ENCODE results near the gene AKT1.
"Not testable (repeated sequence)": the region's sequence is repeated elsewhere in the genome, so short reads cannot be mapped to it uniquely, and the experiment has no call there.

The AKT1 gene

DNA sequence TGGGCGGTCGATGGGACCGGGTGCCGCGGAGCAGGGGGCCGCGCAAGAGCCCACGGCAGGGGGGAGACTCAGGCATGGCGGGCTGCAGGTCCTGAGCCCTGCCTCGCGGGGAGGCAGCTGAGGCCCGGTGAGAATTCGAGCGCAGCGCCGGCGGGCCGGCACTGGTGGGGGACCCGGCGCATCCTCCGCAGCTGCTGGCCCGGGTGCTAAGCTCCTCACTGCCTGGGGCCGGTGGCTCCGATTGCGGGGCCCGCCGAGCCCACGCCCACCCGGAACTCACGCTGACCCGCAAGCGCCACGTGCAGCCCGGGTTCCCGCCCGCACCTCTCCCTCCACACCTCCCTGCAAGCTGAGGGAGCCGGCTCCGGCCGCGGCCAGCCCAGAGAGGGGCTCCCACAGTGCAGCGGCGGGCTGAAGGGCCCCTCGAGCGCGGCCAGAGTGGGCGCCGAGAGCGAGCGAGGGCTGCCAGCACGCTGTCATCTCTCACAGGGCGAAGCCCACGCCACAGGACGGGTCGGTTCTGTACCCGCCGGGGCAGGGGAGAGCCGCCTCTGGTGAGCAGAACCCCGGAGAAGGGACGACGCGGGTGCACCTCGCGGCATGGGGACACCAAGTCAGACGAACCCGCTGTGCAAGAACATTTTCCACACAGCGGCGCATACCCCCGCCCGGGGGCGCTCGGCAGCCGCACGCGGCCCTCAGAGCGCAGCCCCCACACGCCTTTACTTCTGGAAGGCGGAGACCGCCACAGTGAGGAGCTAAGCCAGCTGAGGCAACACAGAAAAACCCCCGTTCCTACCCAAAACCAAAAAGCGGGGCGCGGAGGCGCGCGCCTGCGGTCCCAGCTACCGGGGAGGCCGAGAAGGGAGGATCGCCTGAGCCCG is 43.8 kb downstream of the AKT1 start:
- no peak for DNase-seq

DNA sequence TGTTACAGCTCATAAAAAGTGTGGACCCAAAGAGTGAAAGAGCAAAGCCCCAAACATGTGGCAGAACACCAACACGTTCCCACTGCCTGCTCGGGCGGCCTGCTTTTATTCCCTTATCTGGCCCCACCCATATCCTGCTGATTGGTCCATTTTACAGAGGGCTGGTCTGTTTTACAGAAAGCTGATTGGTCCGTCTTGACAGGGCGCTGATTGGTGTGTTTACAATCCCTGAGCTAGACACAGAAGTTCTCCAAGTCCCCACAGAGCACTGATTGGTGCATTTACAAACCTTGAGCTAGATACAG is 44.8 kb downstream of the AKT1 start:
- not testable (repeated sequence) for DNase-seq

GRCh38 chr14:104750056-104750752 is 45.3 kb downstream of the AKT1 start:
- DNase-seq: no peak

DNA sequence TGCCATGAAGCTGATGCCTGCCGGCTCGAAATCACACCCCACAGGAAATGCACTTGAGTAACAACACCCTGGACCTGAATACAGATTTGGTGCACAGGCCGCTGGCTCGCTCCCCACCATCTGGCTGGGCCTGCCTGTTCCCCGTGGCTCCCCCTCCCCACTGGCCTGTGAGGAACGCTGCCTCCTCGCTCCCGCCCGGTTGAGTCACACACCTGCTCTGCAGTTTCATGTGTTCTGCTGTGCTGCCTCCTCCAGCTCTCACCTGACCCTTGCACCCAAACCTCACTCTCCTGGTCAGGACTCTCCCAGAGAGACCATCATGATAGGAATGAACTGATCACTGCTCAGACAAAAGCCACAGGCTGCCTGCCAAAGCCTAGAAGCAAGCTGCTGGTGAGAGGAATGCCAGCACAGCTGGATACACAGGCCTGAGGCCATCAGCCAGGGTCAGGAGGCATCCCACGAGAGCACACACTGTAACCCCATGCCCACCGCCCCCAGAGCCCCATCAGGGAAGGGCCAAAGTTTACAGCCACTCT is 46.4 kb downstream of the AKT1 start:
- no peak for DNase-seq

- DNase-seq: no peak
These were observed 47.7 kb downstream of the AKT1 start for GRCh38 chr14:104747876-104748275.

DNA sequence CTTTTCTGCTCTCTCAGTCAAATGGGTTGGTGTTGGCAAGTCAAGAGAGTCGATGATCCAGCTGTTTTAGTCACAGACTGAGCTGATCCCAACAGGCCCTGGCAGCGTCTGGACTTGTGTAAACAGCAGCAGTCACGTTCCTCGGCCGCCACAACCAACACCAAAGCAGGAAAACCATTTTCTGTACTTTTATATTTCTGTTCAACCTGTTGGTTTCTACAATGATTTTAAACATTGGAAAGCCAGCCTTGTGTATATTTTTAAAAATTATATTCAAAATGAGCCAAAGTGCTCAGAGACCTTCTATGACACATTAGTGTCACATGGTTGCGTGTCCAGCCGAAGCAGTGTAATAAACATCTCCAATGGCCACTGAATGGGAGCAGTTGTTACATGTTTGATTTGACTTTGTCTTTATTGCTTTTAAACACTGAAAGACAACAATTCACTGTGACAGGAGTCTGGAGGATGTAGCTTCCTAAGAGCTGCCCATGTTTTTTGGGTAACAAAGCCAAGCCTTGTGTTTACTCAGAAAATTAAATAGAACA is 48.5 kb downstream of the AKT1 start:
- DNase-seq: no peak

GRCh38 chr14:104746071-104746545 is 49.4 kb downstream of the AKT1 start:
- DNase-seq: no peak

DNA sequence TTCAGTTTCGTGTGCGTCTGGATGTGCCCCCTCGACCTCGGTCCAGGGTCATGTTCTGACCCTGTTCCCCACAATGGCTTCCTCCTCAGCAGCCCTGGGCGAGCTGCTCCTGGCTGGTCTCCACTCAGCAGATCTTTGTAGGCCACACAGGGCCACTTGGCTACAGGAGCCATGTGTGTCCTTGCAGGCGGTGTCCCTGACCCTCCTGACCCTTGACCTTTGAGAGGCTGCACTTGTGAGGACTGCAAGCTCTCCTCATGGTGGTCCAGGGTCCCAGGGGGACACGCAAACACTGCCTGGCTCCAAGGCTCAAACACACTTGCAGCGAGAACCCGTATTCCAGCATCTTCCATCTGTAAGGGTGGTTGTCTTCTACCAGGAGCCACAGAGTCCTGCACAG is 50.1 kb downstream of the AKT1 start:
- no peak for DNase-seq

- DNase-seq: no peak
These were observed 51.1 kb downstream of the AKT1 start for GRCh38 chr14:104744484-104744883.

DNA sequence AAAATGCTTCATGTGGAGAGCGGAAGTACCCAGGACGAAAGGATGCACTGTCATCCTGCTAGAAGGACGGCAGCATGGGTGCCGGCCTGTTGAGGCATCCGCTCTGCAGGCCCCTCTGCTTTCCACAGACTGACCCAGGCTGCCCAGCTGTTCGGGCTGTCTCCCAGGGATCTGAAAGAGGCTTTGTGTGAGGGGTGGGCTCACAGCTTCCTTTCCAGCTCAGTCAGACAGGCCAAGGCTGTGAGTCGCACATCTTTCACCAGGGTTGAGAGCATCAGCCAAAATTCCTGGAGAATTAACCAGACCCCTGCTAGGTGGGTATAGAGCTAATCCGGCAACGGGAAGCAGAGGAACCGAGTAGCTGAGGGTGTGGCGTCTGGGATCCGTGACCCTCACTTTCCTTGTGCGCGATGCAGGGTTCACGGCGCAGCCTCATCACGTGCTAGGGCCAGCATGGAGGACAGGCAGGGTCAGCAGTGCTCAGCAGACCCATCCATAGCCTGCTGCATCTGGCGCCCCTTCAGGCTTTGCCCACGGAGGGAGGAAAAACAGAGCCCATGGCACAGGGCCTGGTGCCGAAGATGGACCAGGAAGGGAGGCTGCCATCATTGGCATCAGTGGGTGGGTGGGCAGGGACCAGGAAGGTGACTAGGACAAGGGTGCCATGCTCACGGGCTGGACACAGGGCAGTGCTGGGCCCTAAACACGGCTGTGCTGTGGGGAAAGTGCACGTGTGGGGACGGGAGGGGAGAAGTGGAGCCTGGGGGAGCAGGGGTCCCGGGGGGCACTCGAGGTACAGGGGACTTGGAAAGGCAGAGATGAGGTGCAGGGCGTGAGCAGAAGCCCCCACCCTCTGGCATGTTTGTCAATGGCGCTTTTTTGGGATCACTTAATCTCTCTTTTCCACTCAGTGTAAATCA is 51.8 kb downstream of the AKT1 start:
- no peak for DNase-seq

DNA sequence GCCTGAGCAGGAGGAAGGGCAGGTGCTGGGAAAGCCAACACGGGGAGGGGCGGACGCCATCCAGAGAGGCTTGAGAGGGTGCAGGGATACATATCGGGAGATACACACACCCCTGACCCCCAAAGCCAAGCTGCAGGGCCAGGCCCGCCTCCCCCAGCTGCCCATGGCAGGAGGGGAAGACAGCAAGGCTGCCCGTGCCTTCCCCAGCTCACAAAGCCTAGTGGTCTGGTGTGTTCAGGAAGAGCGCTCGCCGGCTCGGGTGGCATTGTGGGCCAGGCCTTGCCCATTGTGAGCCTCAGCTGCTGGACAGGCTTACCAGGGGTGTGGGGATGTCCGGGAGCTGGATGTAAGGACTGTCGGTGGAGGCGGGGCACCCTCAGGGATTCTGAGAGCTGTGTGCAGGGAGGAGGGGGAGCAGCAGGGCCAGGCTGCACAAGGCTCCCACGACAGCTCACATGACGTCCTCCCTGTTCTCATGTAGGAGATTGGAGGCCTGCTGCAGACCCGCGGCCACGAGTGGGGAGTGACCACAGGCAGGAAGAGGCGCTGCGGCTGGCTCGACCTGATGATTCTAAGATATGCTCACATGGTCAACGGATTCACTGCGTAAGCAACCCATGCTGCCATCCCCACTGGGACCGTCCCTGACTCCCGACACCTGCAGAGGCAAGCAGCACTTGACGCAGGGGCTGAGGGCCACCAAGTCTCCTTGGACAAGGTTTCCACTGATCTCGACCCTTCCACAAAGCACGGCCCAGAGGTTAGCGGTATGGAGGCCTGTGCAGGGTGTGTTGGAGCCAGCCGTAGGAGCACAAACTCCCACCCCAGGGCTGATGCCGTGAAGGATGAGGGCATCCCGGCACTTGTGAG is 52.7 kb downstream of the AKT1 start:
- DNase-seq: no peak

DNA sequence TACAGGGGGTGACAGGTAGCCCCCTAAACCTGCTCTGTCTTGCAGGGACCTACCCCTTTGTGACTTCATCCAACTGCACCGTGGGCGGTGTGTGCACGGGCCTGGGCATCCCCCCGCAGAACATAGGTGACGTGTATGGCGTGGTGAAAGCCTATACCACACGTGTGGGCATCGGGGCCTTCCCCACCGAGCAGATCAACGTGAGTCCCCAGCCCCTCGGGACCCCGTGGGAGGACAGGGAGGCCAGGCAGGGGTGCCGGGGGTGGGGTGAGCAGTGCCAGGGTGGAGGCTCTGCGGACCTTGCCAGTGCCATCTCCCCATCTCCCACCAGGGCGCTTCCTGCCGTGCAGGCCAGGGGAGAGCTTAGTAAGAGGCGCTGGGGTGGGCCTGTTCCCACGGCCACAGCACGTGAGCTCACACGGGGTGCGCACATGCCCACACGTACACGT is 53.7 kb downstream of the AKT1 start:
- no peak for DNase-seq

DNA sequence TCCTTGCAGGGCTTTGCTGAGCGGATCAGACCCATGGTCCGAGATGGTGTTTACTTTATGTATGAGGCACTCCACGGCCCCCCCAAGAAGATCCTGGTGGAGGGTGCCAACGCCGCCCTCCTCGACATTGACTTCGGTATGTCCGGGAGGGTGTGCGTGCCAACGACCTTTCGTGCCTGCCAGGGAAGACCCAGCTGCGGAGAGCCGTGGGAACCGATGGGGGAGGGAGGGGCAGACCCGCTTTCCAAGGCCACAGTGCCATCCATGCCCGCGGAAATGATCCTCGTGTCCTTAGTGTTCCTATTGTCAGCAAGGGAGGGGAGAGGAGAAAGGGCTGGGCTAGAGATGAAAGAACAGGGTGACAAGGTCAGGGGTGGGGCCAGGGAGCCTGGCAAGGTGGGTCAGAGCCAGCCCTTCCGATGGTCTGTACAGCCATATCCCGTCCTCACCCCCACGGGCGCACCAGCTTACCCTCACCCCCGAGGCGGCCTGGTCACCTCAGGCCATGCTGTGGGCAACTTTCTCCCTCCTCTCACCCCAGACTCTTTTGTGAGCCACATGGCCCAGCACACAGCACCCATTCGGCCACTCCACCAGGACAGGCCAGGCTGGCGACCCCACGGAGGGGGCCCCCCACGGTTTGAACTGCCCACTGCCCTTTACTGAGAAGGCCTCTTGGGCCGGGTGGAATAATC is 54.3 kb downstream of the AKT1 start:
- no peak for DNase-seq

DNA sequence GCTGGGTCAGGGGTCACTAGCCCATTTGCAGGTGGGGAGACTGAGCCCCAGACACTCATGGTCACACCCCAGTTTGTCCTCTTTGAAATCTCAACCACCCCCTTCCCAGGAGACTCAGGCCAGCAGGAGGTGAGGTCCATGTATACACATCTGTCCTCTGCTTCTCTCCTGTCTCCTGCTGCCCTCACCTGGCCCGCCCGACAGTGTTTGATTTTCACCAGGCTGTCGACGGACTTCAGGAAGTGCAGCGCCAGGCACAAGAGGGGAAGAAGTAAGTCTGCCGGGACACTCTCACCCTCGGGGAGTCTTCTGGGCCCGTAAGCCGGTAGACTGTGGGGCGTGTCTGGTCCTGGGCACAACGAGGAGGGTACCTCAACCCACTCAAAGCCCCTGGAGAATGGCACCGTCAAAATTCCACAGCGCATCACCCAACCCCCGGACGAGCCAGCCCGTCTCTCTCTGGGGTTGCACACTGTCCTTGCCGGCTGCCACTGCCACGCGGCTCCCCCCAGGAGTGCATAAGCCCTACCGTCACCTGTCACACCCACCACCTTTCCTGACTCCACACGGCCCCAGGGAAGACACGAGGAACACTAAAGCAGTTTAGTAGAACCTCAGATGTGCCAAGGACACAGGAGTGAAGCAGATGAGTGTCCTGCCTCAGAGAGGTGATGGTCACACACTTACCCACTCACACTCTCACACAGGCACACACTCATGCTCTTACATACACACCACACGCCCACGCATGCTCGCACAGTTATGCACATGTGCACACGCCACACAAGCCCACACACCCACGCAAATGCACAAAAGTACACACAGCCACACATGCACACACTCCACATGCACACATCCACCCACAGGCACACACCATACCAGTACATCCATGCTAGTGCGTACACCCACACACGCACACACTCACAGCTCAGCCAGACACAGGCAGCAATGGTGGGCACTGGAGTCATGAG is 55.7 kb downstream of the AKT1 start:
- DNase-seq: no peak

DNA sequence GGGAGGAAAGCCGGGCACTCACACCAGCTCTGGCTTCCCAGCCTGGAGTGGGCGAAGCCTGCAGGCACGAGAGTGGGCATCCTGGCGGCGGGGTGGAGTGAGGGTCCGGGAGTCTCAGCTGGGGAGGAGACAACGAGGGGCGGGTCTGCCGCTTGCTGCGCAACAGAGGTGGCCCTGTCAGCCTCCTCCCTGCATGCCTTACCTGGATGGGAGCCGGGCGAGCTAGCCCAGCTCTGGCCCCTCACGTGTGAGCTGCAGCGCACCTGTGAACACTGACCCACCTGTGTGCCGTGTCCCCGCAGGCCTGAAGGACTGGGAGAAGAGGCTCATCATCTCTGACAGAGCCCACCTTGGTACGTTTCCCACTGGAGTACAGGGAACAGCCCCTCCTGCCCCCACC is 56.5 kb downstream of the AKT1 start:
- DNase-seq: no peak

- DNase-seq: no peak
These were observed 57.1 kb downstream of the AKT1 start for GRCh38 chr14:104738375-104739019.

GRCh38 chr14:104735830-104736642 is 59.5 kb downstream of the AKT1 start:
- no peak for DNase-seq
